GM04504 (cell line): Measurements from ENCODE around the gene SPATA2L.
"Not testable (repeated sequence)": the region's sequence is repeated elsewhere in the genome, so short reads cannot be mapped to it uniquely, and the experiment has no call there.

Experiments
- DNase-seq: peaks from one replicate; pipeline ENCODE4 v3.0.0-alpha.2; 2012; ENCODE audit warnings: low read depth

SPATA2L gene

DNA sequence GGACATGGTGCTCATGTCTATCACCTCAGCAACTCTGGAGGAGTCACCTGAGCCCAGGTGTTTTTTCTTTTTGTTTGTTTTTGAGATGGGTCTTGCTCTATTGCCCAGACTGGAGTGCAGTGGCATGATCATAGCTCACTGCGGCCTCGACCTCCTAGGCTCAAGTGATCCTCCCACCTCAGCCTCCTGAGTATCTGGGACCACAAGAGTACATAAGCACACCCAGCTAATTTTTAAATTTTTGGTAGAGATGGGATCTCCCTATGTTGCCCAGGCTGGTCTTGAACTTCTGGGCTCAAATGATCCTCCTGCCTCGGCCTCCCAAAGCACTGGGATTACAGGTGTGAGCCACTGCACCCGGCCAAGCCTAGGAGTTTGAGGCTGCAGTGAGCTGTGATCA is 11.9 kb downstream of the SPATA2L start:
- DNase-seq = not testable (repeated sequence)

DNA sequence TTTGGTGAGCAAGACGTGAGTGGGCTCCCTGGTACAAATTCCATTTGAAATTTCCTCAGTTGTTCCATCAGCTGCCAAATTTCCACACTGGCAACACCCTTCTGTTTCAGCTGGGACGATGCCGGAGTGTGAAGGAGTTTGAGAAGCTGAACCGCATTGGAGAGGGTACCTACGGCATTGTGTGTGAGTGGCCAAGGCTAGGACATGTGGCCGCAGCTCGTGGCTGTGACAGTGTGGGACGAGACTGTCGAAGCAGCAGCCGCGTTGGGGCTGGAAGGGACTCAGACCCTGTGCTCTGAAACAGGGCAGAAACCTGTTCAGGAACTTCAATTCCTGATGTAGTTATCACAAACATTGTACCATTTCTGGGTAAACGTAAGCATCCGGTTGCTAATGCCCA is 12.4 kb downstream of the SPATA2L start:
- DNase-seq = no peak

DNA sequence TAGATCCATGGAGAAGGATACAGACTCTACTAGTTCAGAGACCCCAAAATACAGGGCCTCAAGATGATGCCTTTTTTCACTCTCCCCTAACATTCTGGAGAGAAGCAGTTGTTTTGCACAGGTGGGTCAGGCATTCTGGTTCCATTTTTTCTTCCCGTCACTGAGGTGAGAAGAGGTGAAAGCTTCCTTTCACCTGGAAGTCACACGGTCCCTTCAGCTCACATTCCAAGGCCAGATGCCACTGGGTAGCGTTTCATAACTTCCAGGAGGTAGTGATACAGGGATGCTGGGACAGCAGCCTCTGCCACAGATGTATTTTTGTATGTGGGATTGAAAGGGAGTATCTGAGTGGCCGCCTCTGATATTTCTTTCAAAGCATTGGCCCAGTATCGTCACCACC is 13.1 kb downstream of the SPATA2L start:
- no peak for DNase-seq

DNA sequence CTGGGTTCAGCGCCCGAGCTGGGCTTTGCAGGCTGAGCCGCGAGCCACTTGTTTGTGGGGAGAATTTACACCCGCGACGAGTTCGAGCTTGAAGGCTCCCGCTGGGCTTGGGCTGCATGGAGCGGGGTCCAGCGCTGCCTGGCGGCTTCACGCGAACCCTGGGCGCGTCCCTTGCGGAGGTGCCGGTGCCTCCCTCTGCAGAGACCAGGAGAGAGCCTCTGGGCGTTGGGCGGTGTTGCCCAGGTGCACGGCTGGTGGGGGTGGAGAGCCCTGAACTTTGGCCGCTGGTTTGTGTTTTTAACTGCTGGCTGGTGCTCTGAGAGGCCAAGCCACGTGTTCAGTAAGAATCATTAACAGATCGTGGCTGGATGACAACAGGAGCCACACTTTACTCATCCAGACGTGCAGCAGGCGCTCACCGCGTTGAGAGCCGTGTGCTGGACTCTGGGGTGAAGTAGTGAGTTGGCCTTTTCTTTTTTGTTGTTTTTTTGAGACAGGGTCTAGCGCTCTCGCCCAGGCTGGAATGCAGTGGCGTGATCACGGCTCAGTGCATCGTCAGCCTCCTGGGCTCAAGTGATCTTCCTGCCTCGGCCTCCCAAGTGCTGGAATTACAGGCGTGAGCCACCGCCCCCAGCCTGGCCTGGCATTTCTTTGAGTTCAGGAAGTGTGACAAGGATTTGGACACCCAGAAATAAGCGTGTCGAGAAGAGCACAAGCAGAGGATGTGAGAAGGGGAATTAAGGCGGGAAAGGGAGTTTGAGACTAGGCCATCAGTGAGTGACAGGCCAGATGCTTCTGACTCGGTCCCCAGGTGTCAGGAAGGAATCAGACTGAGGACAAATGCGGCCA is 14.2 kb downstream of the SPATA2L start:
- DNase-seq = peak; percentile 15

DNA sequence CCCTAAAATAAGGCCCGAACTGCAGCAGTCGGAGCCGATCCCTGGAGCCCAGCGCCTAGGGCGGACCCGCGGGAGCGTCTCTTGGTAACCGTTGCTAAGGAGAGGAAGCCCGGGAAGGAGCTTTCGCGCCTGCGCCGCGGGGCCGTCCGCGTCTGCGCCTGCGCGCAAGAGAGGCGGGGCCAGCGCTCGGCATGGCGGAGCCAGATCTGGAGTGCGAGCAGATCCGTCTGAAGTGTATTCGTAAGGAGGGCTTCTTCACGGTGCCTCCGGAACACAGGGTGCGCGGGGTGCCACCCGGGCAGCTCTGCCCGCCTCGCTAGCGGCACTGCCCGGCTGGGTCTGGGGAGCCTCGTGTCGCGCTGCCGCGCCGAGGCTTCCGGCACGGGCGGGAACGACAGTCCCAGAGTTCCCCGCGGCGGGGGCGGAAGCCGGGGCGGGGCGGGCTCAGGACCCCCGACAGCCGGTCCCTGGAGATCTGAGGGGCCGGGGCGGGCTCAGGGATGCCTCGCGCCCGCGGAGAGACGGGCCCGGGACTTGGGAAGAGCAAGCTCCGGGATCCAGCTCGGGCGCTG is 14.9 kb downstream of the SPATA2L start, which contains the start of gene CDK10:
CDK10 (plus strand) TSS at position 170 of the 572 bp plus-strand sequence; CDS start at position 192, 22 bp downstream.
- DNase-seq = peak; percentile 73

DNA sequence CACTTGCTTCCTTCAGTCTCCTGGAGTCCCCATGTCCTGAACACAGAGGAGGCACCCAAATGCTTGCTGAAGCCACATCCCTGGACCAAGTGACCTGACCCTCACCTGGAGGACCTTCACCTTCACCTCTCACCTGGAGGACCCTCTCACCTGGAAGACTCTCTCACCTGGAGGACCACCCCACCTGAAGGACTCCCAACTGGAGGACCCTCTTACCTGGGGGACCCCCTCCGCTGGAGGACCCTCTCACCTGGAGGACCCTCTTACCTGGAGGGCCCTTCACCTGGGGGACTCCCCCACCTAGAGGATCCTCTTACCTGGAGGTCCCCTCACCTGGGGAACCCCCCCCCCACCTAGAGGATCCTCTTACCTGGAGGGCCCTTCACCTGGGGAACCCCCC is 15.6 kb downstream of the SPATA2L start:
- DNase-seq = no peak

DNA sequence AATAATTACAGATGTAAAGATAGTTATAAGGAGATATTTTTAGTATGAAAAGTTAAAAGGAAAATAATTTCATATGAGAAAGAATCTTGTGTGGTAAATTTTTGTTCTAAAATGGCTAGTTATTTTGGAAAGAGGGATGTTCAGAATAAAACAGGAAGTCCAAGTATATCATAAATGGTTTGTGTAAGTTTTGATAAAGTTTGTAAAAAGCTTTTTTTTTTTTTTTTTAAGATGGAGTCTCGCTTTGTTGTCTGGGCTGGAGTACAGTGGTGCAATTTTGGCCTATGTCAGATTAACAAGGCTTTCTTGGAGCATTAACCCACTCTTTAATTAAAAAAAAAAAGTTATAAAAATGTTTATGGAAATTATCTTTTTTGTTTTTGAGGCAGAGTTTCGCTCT is 23.2 kb downstream of the SPATA2L start:
- no peak for DNase-seq

DNA sequence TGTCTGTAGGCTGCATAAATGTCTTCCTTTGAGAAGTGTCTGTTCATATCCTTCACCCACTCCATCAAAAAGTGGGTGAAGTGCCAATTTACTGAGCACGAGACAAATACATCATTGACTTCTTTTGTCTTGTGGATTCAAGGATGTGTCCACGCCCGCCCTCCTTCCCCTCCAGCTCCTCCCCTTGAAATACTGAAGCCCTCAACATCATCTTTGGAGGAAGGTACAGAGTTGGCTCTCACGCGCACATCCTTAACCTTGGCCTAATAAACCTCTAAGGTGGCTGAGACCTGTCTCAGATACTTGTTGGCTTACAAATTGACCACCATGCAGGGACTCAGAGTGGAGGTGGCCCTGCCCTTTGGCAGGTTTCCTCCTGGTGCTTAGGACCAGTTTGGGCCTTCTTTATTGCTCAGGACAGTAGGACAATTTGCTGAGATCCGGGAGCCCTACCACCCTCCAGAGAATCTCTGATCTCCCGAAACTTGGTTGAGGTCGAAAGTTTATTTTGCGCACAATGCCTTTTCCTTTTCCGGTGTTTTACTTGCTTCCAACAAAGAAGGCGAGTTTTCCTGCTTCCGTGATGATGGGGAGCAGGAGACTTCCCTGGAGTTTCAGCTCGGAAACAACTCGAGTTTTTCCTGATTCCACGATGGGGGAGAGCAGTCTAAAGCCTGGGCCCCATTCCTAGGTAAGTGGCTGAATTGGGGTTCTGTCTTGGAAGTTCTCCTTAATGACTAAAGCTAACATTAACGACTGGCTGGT is 29.1 kb downstream of the SPATA2L start:
- DNase-seq = no peak

DNA sequence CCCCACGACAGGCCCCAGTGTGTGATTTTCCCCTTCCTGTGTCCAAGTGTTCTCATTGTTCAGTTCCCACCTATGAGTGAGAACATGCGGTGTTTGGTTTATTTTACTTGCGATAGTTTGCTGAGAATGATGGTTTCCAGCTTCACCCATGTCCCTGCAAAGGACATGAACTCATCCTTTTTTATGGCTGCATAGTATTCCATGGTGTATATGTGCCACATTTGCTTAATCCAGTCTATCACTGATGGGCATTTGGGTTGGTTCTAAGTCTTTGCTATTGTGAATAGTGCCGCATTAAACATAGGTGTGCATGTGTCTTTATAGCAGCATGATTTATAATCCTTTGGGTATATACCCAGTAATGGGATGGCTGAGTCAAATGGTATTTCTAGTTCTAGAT is 29.9 kb downstream of the SPATA2L start:
- DNase-seq = not testable (repeated sequence)

DNA sequence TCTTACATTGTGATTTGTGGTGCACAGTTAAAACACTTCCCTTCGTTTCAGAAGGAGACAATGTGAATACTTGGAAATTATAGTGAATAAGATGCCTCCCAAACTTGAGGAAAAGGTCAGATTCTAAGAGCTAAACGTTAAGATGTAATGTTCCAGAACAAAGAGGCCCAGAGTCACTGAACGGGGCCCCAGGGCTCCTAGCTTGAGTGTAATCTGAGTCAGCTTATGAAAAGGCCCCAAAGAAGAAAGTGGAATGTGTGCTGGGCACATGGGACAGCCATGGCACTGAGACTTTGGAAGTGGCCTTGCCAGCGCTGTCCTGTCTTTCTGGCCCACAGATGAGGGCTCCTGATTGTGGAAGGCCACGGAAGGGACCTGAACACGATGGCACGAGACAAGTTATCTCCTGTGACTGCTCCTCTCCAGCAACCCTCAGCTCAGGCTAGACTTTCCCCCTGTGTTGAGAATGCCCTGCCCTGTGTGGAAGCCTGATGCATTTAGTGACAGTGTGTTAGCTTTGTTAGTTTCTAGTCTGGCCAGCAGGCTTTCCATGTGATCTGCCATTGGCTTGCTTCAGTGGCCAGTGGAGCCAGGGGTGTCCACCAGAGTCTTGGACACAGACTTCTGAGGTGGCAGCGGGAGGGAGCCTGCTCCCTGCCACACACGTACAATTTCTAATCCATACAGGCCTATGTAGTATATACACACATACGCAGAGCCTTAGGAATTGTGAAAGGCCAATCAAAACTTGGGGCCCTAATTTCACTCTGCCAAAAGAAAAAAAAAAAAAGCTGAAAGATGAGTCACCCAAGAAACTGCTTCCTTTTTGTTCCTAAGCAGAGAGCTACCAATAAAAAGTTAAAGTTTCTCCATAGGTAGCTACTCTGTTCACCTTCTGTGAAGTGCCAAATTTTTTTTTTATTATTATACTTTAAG is 30.7 kb downstream of the SPATA2L start:
- DNase-seq = peak; percentile 8

DNA sequence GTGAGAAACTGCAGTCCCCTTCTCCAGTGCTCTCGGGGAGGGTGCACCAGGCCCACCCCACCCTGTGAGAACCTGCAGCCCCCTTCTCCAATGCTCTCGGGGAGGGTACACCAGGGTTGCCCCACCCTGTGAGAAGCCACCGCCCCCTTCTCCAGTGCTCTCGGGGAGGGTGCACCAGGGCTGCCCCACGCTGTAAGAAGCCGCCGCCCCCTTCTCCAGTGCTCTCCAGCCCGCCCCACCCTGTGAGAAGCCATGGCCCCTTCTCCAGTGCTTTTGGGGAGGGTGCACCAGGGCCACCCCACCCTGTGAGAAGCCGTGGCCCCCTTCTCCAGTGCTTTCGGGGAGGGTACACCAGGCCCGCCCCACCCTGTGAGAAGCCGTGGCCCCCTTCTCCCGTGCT is 31.8 kb downstream of the SPATA2L start:
- DNase-seq = no peak

DNA sequence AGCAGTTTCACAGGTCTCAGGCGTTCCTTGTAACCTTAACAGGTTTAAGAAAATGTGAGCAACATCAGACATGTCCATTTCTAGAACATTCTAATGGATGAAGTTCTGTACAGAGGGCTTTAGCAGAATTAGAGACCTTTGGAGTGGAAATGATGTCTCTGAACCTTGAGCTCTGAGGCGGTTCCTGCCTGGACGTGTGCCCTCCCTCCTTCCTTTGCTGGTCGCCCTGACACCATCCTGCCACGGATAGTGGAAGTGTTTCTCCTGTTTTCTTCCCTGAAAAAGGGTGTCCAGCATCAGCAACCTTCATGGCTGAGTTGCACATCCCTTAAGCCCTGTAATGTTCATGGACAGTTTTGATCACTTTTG is 32.7 kb downstream of the SPATA2L start:
- DNase-seq = no peak

DNA sequence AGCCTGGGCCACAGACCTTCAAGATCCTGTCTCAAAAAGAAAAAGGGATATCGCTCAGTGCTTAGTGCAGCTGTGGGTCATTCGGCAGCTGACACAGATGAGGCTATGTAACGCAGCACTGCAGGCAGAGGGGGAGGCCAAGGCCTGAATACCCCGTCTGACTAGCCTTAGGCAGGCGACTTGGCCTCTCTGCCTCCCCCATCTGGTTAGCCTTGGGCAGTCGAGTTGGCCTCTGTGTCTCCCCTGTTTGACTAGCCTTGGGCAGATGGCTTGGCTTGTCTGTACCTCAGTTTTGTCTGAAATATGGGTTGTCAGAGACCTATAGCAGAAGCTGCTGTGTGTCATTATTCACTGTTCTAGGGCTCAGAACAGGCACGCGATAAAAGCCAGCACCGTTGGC is 33.9 kb downstream of the SPATA2L start:
- no peak for DNase-seq

DNA sequence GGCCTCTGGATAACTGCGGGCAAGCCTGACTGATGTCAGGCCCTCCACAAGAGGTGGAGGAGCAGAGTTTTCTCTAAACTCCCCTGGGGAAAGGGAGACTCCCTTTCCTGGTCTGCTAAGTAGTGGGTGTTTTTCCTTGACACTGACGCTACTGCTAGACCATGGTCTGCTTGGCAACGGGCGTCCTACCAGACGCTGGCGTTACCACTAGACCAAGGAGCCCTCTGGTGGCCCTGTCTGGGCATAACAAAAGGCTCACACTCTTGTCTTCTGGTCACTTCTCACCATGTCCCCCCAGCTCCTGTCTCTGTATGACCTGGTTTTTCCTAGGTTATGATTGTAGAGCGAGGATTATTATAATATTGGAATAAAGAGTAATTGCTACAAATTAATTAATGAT is 34.5 kb downstream of the SPATA2L start:
- peak; percentile 12 for DNase-seq

DNA sequence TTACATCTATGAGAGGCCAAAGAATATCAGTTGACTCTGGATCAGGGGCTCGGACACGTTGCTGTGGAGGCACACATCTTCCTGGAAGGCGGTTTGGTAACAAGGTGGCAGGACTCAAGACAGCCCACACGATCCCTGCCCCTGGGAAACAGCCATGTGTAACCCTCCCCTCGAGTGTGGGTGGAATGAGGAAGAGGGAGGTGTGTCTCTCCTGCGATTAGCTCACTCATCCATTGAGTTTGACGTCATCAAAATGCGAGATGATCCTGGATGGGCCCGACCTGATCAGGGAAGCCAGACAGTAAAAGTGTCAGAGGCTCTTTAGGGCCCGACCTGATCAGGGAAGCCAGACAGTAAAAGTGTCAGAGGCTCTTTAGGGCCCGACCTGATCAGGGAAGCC is 37.3 kb downstream of the SPATA2L start:
- DNase-seq = not testable (repeated sequence)

DNA sequence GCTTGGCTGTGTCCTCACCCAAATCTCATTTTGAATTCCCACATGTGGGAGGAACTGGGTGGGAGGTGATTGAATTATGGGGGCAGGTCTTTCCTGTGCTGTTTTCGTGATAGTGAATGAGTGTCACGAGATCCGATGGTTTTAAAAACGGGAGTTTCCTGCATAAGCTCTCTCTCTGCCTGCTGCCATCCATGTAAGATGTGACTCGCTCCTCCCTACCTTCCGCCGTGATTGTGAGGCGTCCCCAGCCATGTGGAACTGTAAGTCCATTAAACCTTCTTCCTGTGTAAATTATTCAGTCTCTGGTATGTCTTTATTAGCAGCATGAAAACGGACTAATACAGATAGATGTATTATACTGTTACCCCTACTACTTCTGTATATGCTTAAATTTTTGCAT is 40.3 kb downstream of the SPATA2L start:
- DNase-seq = no peak

DNA sequence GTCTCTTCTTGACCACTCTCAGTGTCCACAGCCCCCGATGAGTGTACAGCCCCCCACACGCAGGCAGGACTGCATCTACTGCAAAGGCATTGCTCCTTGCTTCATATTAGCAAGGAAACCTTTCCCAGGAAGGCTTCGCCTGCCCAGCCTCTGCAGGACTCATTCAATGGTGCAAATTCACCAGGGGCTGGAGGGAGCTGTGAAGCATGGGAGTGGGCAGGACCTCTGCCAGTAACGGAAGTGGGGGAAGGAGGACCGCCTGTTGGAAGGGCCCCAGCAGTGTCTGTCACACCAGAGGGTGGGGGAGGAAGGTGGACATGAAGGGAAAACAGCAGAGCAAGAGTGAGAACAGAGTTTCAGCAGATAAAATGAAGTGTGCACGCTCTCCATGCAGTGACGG is 41.4 kb downstream of the SPATA2L start:
- DNase-seq = no peak

DNA sequence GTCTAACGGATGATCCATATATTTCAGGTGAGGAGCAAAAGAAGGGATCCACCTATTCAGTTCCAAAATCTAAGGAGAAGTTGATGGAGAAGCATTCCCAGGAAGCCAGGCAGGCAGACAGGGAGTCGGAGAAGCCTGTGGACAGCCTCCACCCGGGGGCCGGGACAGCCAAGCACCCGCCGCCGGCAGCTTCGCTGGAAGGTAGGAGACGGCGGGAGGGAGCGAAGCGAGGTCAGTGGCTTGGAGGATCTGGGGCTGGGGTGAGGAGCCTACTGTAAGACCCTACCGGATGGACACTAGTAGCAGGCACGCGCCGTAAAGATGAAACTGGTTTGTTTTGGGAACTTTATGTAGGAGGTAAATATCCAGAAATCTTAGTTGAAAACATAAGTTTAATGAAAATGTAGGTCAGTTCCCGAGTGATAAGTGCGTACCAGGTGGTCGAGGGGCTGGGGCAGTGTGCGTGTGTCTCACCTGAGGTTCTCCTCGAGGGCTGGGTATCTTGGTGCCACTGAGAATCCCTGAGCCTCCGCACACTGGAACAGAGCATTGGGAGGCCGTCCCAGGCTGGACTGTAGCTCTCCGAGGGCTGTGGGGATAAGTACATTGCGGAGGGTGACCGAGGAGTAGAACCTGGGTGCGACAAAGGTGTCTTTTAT is 43.2 kb downstream of the SPATA2L start:
- DNase-seq = no peak

DNA sequence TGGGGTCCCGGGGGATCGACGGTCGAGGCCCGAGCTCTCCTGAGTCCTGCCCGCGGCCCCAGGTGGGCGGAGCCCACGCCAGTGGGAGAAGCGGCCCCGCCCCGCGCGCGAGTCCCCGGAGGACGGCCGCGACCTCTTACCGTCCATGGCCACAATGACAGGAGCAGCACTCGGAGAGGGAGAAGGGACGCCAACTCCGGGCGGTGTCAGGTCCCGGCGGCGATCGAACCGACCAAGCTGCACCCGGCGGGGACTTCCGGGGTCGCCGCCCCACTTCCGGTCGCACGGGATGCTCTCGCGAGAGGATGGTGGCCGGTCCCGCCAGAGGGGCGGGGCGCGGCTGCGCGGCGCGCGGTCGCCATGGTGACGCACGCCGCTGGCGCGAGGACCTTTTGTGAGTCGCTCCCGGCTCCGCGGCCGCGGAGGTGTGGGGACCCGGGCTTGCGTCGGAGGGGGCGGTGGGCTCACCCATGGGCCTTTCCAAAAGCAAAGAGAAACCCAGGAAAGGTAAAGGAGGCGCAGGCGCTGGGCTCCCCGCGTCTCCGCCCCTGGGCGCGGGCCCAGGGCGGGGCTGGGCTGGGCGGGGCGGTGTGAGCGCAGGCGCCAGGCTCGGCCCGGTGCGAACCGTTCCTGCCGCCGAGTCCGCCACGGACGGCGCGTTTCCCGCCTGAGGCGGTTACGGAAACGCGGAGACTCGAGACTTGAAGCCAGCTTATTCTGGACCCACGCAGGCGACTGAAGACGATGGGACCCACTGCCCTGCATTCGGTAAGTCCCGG is 43.9 kb downstream of the SPATA2L start, which contains the start of the genes CHMP1A and SPATA33:
CHMP1A (minus strand) TSS at position 267 of the 779 bp plus-strand sequence; CDS start at position 147, 120 bp downstream.
SPATA33 (plus strand) TSS at position 395 of the 779 bp plus-strand sequence; CDS start at position 471, 76 bp downstream.
- peak; percentile 71 for DNase-seq

DNA sequence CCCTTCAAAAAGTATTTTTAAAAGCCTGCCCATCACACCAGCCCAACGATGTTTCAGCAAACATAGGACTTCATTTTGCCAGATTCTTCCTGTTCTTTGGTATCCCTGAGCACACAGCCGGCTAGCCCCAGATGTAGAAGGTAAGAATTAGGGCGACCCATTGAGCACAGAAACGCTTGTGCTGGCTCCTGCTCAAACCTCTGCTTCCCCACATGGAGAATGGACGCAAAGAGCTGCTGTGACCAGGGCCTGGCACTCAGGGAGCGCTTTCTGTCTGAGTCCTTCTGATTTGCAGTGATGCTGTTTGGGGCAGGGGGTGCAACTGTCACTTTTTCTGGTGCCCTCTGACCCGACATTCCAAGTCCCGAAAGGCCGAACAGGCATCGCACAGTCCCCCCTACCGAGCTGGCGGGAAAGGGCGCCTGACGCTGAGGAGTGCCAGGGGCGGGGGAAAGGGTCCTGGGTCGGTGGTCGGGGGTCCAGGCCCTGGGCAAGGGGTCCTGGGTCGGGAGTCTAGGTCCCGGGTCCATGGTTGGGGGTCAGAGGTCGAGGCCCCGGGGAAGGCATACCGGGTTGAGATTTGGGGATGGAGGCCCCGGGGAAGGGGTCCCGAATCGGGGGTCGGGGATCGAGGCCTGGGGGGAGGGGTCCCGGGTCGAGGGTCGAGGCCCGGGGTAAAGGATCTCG is 44.9 kb downstream of the SPATA2L start:
- DNase-seq = no peak
